ENCODE data around the gene TM7SF3.

Gene TM7SF3

DNA sequence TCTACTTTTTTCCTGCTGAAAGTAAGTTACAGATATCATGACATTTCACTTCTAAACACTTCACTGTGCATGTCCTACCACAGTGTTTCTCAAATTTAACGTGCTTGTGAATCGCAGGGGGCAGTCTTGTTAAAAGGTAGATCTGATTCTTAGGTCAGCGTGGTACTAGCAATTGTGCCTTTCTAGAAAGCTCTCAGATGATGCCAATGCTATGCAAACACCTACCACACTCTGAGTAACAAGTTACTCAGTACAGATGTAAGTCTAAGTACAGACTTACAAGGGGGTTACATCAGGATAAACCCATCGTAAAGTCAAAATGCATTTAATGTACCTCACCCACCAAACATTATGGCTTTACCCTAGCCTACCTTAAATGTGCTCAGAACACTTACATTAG, 22.4 kb downstream of the TM7SF3 start:
- no peaks in the 10 kb centered on the region for H3K4me1 ChIP-seq
- H3K9me3 ChIP-seq: no peaks in the 10 kb centered on the region
- TF ChIP-seq, protein P1, sequence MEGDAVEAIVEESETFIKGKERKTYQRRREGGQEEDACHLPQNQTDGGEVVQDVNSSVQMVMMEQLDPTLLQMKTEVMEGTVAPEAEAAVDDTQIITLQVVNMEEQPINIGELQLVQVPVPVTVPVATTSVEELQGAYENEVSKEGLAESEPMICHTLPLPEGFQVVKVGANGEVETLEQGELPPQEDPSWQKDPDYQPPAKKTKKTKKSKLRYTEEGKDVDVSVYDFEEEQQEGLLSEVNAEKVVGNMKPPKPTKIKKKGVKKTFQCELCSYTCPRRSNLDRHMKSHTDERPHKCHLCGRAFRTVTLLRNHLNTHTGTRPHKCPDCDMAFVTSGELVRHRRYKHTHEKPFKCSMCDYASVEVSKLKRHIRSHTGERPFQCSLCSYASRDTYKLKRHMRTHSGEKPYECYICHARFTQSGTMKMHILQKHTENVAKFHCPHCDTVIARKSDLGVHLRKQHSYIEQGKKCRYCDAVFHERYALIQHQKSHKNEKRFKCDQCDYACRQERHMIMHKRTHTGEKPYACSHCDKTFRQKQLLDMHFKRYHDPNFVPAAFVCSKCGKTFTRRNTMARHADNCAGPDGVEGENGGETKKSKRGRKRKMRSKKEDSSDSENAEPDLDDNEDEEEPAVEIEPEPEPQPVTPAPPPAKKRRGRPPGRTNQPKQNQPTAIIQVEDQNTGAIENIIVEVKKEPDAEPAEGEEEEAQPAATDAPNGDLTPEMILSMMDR (IDR thresholded peaks at IDR 0.05; ENCODE audit: low read depth, low read length): no peak
- no peaks in the 10 kb centered on the region for H3K27me3 ChIP-seq
- no peak for DNase-seq
- no peak overlapping the region for H3K4me3 ChIP-seq (ENCODE audit: low read depth, low read length)
- H3K36me3 ChIP-seq: peaks cover 28% of the 10 kb centered on the region

- H3K9me3 ChIP-seq: no peaks in the 10 kb centered on the region
- no peaks in the 10 kb centered on the region for H3K4me1 ChIP-seq
- DNase-seq: no peak
- H3K27me3 ChIP-seq: no peaks in the 10 kb centered on the region
- TF ChIP-seq, protein P1 (IDR thresholded peaks at IDR 0.05; ENCODE audit: low read depth, low read length): no peak
- H3K36me3 ChIP-seq: peaks cover 20% of the 10 kb centered on the region
- H3K4me3 ChIP-seq (ENCODE audit: low read depth, low read length): no peak overlapping the region
Observed at GRCh38 chr12:26989873-26990272, 24.3 kb downstream of the TM7SF3 start.

DNA sequence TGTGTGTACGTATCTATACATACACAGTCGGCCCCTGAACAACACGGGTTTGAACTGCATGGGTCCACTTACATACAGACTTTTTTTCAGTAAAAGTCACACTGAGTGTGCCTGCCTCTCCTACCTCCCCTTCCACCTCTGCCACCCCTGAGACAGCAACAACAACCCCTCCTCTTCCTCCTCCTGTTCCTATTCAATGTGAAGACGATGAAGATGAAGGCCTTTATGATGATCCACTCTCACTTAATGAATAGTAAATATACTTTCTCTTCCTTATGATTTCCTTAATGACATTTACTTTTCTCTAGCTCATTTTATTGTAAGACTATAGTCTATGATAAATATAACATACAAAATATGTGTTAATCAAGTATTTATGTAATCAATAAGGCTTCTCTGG, 25.5 kb downstream of the TM7SF3 start:
- H3K9me3 ChIP-seq: no peaks in the 10 kb centered on the region
- TF ChIP-seq, protein P1 (IDR thresholded peaks at IDR 0.05; ENCODE audit: low read depth, low read length): no peak
- no peaks in the 10 kb centered on the region for H3K4me1 ChIP-seq
- no peak for DNase-seq
- no peak overlapping the region for H3K4me3 ChIP-seq (ENCODE audit: low read depth, low read length)
- H3K36me3 ChIP-seq: peaks cover 13% of the 10 kb centered on the region
- no peaks in the 10 kb centered on the region for H3K27me3 ChIP-seq

GRCh38 chr12:26987634-26988424, 26.4 kb downstream of the TM7SF3 start:
- Histone ChIP-seq H3K4me3 (ENCODE audit: low read depth, low read length) (no peak overlapping the region), H3K4me1 (no peaks in the 10 kb centered on the region), H3K9me3 (no peaks in the 10 kb centered on the region), H3K36me3 (peaks cover 13% of the 10 kb centered on the region), H3K27me3 (no peaks in the 10 kb centered on the region)
- TF ChIP-seq, protein P1 (IDR thresholded peaks at IDR 0.05; ENCODE audit: low read depth, low read length): no peak
- DNase-seq: no peak

DNA sequence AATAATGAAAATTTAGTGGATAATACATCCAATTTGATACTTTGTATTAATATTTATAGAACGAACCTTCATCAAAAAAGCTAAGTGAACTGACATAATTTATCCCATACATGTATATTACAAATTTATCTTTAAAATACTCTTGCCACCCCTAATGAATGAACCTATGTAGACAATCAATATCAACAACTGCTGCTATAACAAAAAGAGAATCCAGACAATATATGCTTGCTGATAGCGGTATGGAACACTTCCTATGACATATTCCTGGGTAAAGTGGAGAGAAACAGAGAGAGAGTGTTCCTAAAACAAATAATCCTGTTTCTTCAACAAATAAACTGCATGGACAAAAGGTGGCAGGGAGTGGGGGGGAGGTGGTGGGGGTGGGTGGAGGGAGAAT, 31.3 kb downstream of the TM7SF3 start:
- TF ChIP-seq, protein P1 (IDR thresholded peaks at IDR 0.05; ENCODE audit: low read depth, low read length): no peak
- H3K9me3 ChIP-seq: no peaks in the 10 kb centered on the region
- H3K27me3 ChIP-seq: no peaks in the 10 kb centered on the region
- no peak overlapping the region for H3K4me3 ChIP-seq (ENCODE audit: low read depth, low read length)
- H3K4me1 ChIP-seq: no peaks in the 10 kb centered on the region
- peaks cover 8% of the 10 kb centered on the region for H3K36me3 ChIP-seq
- no peak for DNase-seq

DNA sequence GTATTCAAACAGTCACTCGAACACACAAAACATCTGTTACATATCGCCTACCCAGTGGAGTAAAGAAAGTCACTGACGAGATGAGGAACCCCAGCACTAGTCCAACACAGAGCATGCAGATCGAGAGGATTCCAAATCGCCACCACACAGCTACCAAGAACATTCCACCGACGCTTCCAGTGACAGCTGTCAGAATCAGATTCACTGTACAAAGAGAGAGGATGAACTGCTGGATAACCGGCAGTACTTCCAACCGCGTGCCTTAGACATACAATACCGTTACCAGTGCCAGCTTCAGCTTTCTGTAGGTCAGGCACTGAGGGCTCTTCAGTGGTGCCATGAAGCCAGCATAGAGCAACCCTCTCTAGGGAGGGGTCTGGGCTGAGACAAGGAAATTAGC, 34.5 kb downstream of the TM7SF3 start:
- no peaks in the 10 kb centered on the region; the same call in 1 of the 2 replicates for H3K36me3 ChIP-seq
- TF ChIP-seq, protein P1 (IDR thresholded peaks at IDR 0.05; ENCODE audit: low read depth, low read length): no peak
- no peaks in the 10 kb centered on the region for H3K9me3 ChIP-seq
- no peaks in the 10 kb centered on the region for H3K27me3 ChIP-seq
- no peaks in the 10 kb centered on the region for H3K4me1 ChIP-seq
- no peak for DNase-seq
- H3K4me3 ChIP-seq (ENCODE audit: low read depth, low read length): no peak overlapping the region
